Liver (tissue), 3 donors: ENCODE data around the gene CDH22.

Experiments
- CTCF ChIP-seq: fragments of 150-350 bp; IDR thresholded peaks from 2 replicates; pipeline ENCODE4 v1.5.1; 2017; ENCODE audit warnings: improper control_type of control experiment, low read depth, low read length; ENCODE audit not compliant: missing input control
- GABPA ChIP-seq, 2 donors: IDR thresholded peaks in 1 of 2; conservative IDR thresholded peaks in 1 of 2; 2 replicates each; pipeline ENCODE4 v1.6.1; 2016; ENCODE audit warnings: antibody characterized with exemption in 2 of 2, mild to moderate bottlenecking in 1 of 2, moderate library complexity in 1 of 2
- donor health status: healthy.
- donor health status: healthy.

GRCh38 chr20:46324379-46324778, 16.1 kb upstream of the CDH22 start:
- no peak for TF ChIP-seq CTCF
- TF ChIP-seq GABPA (IDR thresholded peaks at IDR 0.05 in 1 of 2, conservative IDR thresholded peaks at IDR 0.05 in 1 of 2), result no peak
